Measurements from ENCODE around the gene RPS8. TPM values are rescaled to one million over a fixed set of nuclear protein-coding genes. Genes with fewer than 3 reads are reported as not detected.

The RPS8 gene
- total and polyA plus RNA-seq, 4 donors, result 258 to 891 (median 575) TPM

DNA sequence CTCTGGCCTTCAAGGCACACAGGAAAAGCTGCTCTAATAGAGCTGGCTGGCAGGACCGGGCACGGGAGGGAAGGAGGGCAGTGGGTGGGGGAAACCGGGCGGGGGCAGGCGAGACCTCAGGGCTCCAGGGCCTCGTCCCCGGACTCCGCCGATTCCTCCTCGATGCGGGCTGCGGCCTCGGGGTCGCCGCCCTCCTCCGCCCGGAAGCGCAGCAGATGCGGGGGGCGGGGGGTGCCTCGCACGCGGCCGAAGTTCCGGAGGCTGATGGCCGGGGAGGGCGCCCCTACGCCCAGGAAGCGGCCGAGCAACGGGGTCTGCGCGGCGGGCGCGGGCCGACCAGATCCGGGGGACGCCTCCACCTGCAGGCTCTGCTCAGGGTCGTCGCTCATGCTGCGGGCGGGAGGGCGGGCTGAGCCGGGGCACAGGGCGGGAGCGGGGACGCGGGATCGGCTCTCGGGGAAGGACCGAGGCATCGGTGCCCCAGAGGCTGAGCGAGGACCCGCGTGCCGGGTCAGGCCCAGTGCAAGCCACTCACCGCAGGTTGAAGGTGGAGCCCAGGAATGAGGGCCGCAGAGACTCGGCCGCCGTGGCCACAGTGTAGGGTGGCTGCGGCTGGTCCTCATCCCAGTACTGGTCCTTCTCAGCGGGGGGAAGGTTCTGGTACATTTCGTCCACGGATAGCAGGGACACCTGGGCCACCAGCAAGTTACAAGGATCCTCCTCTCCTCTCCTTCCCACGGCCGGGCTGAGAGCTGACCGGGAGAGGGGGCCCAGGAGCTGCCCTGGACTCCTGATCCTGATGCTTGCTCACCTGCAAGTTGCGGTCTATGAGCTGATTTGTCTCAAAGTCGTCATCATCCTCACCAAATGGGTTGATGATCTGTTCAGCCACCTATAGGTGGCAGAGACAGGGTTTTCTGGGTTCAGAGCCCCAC is 9.0 kb downstream of the RPS8 start:
- H3K9ac ChIP-seq (ENCODE audit: low read depth in 1 of 2, low read length in 2 of 2), result peak overlapping the region in 1 of 2 donors; percentile 39
- WGBS, result 11% methylated on average over 71 of the region's 71 CpGs
- H3K9me3 ChIP-seq (ENCODE audit: control insufficient read depth in 4 of 4, low read length in 3 of 4), result no peaks in the 10 kb centered on the region
- H3K27me3 ChIP-seq (ENCODE audit: control insufficient read depth in 4 of 4, insufficient read depth in 4 of 4, low read length in 3 of 4), result no peaks in the 10 kb centered on the region
- H3K36me3 ChIP-seq (ENCODE audit: control insufficient read depth in 4 of 4, insufficient read depth in 3 of 4, low read depth in 1 of 4, low read length in 3 of 4), result peaks cover 0 to 8% (median 4%) of the 10 kb centered on the region in 4 donors
- H3K27ac ChIP-seq (ENCODE audit: low read depth in 1 of 2, low read length in 2 of 2), result no peak overlapping the region
- peaks cover 6 to 21% (median 13%) of the 10 kb centered on the region in 4 donors for H3K4me1 ChIP-seq (ENCODE audit: control insufficient read depth in 4 of 4, insufficient read depth in 4 of 4, low read length in 3 of 4)
- peak overlapping the region in 1 of 3 donors; percentile 52 for H3K4me3 ChIP-seq (ENCODE audit: low read depth in 1 of 3, low read length in 3 of 3)
- no peak for DNase-seq (ENCODE audit: low spot score)
- no peak for TF ChIP-seq NR2F2 (IDR thresholded peaks at IDR 0.05)
- TF ChIP-seq, protein P1, sequence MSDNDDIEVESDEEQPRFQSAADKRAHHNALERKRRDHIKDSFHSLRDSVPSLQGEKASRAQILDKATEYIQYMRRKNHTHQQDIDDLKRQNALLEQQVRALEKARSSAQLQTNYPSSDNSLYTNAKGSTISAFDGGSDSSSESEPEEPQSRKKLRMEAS (IDR thresholded peaks at IDR 0.05), result no peak
- no peak for TF ChIP-seq EGR1 (IDR thresholded peaks at IDR 0.05; ENCODE audit: low read depth in 2 of 2)
- TF ChIP-seq, protein P2, sequence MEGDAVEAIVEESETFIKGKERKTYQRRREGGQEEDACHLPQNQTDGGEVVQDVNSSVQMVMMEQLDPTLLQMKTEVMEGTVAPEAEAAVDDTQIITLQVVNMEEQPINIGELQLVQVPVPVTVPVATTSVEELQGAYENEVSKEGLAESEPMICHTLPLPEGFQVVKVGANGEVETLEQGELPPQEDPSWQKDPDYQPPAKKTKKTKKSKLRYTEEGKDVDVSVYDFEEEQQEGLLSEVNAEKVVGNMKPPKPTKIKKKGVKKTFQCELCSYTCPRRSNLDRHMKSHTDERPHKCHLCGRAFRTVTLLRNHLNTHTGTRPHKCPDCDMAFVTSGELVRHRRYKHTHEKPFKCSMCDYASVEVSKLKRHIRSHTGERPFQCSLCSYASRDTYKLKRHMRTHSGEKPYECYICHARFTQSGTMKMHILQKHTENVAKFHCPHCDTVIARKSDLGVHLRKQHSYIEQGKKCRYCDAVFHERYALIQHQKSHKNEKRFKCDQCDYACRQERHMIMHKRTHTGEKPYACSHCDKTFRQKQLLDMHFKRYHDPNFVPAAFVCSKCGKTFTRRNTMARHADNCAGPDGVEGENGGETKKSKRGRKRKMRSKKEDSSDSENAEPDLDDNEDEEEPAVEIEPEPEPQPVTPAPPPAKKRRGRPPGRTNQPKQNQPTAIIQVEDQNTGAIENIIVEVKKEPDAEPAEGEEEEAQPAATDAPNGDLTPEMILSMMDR (IDR thresholded peaks at IDR 0.05; ENCODE audit: low read depth, low read length, missing input control), result no peak
- TF ChIP-seq, protein P3, sequence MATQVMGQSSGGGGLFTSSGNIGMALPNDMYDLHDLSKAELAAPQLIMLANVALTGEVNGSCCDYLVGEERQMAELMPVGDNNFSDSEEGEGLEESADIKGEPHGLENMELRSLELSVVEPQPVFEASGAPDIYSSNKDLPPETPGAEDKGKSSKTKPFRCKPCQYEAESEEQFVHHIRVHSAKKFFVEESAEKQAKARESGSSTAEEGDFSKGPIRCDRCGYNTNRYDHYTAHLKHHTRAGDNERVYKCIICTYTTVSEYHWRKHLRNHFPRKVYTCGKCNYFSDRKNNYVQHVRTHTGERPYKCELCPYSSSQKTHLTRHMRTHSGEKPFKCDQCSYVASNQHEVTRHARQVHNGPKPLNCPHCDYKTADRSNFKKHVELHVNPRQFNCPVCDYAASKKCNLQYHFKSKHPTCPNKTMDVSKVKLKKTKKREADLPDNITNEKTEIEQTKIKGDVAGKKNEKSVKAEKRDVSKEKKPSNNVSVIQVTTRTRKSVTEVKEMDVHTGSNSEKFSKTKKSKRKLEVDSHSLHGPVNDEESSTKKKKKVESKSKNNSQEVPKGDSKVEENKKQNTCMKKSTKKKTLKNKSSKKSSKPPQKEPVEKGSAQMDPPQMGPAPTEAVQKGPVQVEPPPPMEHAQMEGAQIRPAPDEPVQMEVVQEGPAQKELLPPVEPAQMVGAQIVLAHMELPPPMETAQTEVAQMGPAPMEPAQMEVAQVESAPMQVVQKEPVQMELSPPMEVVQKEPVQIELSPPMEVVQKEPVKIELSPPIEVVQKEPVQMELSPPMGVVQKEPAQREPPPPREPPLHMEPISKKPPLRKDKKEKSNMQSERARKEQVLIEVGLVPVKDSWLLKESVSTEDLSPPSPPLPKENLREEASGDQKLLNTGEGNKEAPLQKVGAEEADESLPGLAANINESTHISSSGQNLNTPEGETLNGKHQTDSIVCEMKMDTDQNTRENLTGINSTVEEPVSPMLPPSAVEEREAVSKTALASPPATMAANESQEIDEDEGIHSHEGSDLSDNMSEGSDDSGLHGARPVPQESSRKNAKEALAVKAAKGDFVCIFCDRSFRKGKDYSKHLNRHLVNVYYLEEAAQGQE (IDR thresholded peaks at IDR 0.05), result no peak
- TF ChIP-seq HNF4G (IDR thresholded peaks at IDR 0.05), result no peak
- TF ChIP-seq, protein P4, sequence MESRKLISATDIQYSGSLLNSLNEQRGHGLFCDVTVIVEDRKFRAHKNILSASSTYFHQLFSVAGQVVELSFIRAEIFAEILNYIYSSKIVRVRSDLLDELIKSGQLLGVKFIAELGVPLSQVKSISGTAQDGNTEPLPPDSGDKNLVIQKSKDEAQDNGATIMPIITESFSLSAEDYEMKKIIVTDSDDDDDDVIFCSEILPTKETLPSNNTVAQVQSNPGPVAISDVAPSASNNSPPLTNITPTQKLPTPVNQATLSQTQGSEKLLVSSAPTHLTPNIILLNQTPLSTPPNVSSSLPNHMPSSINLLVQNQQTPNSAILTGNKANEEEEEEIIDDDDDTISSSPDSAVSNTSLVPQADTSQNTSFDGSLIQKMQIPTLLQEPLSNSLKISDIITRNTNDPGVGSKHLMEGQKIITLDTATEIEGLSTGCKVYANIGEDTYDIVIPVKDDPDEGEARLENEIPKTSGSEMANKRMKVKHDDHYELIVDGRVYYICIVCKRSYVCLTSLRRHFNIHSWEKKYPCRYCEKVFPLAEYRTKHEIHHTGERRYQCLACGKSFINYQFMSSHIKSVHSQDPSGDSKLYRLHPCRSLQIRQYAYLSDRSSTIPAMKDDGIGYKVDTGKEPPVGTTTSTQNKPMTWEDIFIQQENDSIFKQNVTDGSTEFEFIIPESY (IDR thresholded peaks at IDR 0.05), result no peak
- no peak for TF ChIP-seq FOXA1 (IDR thresholded peaks at IDR 0.05)
- no peak for TF ChIP-seq FOXA2 (IDR thresholded peaks at IDR 0.05)
- TF ChIP-seq YY1 (IDR thresholded peaks at IDR 0.05), result no peak
- TF ChIP-seq, protein P5, sequence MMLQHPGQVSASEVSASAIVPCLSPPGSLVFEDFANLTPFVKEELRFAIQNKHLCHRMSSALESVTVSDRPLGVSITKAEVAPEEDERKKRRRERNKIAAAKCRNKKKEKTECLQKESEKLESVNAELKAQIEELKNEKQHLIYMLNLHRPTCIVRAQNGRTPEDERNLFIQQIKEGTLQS (IDR thresholded peaks at IDR 0.05), result no peak
- no peak for TF ChIP-seq JUND (IDR thresholded peaks at IDR 0.05)
- no peak for TF ChIP-seq RAD21 (IDR thresholded peaks at IDR 0.05)
- no peak for TF ChIP-seq SP1 (IDR thresholded peaks at IDR 0.05)
- no peak for TF ChIP-seq HNF4A (conservative IDR thresholded peaks at IDR 0.05)
- no peak for TF ChIP-seq GABPA (IDR thresholded peaks at IDR 0.05 in 1 of 2, conservative IDR thresholded peaks at IDR 0.05 in 1 of 2)
- no peak for TF ChIP-seq RXRA (IDR thresholded peaks at IDR 0.05)
- no peak for TF ChIP-seq TAF1 (conservative IDR thresholded peaks at IDR 0.05)
